GM21576 (cell line): ENCODE data around the gene AFTPH.
"Not testable (repeated sequence)": the region's sequence is repeated elsewhere in the genome, so short reads cannot be mapped to it uniquely, and the experiment has no call there.

Experiments
- ATAC-seq: cut with Tn5 transposase; IDR thresholded peaks from one replicate; pipeline ENCODE4 v1.9.1; 2021; ENCODE audit warnings: mild to moderate bottlenecking, moderate library complexity; ENCODE audit not compliant: unreplicated experiment

Gene AFTPH

GRCh38 chr2:64492821-64493220 lies 31.3 kb upstream of the AFTPH start:
- ATAC-seq: no peak

GRCh38 chr2:64493788-64494187 lies 30.3 kb upstream of the AFTPH start:
- ATAC-seq: no peak

GRCh38 chr2:64498438-64498837 lies 25.7 kb upstream of the AFTPH start:
- no peak for ATAC-seq

GRCh38 chr2:64500549-64500948 lies 23.6 kb upstream of the AFTPH start:
- ATAC-seq: no peak

- ATAC-seq: no peak
Observed at GRCh38 chr2:64501946-64502345, 22.2 kb upstream of the AFTPH start.

GRCh38 chr2:64502860-64503259 lies 21.3 kb upstream of the AFTPH start:
- ATAC-seq: no peak

- no peak for ATAC-seq
Observed at GRCh38 chr2:64504774-64505720, 19.1 kb upstream of the AFTPH start.

- ATAC-seq: no peak
Observed at GRCh38 chr2:64506686-64507085, 17.4 kb upstream of the AFTPH start.

GRCh38 chr2:64514008-64514407 lies 10.1 kb upstream of the AFTPH start:
- no peak for ATAC-seq

GRCh38 chr2:64515086-64515485 lies 9.0 kb upstream of the AFTPH start:
- ATAC-seq: no peak

GRCh38 chr2:64516651-64517510 lies 7.2 kb upstream of the AFTPH start:
- ATAC-seq: no peak

GRCh38 chr2:64517511-64517884 lies 6.6 kb upstream of the AFTPH start:
- ATAC-seq: no peak

GRCh38 chr2:64522843-64523428 lies 1.2 kb upstream of the AFTPH start:
- ATAC-seq: no peak

- ATAC-seq: peak; percentile 11
Observed at GRCh38 chr2:64524604-64525316, 632 bp downstream of the AFTPH start.

- ATAC-seq: peak; percentile 25
Observed at GRCh38 chr2:64525317-64525613, 1.1 kb downstream of the AFTPH start.

GRCh38 chr2:64526034-64526433 lies 1.9 kb downstream of the AFTPH start:
- ATAC-seq: no peak

- ATAC-seq: not testable (repeated sequence)
Observed at GRCh38 chr2:64530946-64531345, 6.8 kb downstream of the AFTPH start.

- ATAC-seq: no peak
Observed at GRCh38 chr2:64532030-64532429, 7.9 kb downstream of the AFTPH start.

- no peak for ATAC-seq
Observed at GRCh38 chr2:64533882-64534281, 9.8 kb downstream of the AFTPH start.

- no peak for ATAC-seq
Observed at GRCh38 chr2:64534363-64534762, 10.2 kb downstream of the AFTPH start.

GRCh38 chr2:64535024-64535423 lies 10.9 kb downstream of the AFTPH start:
- ATAC-seq: no peak
